G401.6 (cell line): ENCODE measurements around the gene ARMC7.
"Not testable (repeated sequence)": the region's sequence is repeated elsewhere in the genome, so short reads cannot be mapped to it uniquely, and the experiment has no call there.

ENCODE experiments used
- FAIRE-seq: peaks from 2 replicates; lab custom pipeline; 2012; peaks lifted over from hg19 to GRCh38; lab: Jason Lieb, UNC

The ARMC7 gene

GRCh38 chr17:75130059-75130631 is 20.4 kb downstream of the ARMC7 start:
- FAIRE-seq, result no peak

DNA sequence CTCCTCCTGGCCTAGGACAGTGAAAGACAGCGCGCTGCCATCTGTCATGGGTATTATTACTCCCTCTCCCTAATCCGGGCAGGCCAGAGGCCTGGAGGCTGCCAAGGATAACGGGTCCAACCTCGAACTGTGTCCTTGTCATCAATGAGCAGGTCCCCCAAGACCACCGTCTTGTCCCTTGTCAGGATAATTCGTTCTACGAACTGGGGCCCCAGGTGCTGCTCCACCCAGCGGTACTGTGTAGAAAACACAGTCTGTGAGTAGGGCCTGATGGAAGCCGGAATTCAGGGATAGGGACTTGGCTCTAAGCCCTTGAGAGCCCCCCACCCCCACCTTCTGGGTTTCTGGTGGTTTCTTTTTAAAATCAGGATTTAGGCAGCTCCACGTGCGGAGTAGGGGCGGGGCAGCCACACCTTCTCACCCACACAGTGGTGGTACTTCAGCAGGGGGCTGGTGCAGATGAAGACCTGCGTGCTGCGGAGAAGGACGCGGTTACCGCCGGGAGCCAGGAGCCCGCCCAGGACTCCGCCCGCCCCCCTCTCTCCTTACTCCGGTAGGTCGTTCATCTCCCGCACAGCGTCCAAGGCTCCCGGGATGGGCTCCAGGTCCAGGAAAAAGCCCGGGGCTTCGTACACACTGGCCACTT is 21.0 kb downstream of the ARMC7 start:
- peak; percentile 62 for FAIRE-seq

DNA sequence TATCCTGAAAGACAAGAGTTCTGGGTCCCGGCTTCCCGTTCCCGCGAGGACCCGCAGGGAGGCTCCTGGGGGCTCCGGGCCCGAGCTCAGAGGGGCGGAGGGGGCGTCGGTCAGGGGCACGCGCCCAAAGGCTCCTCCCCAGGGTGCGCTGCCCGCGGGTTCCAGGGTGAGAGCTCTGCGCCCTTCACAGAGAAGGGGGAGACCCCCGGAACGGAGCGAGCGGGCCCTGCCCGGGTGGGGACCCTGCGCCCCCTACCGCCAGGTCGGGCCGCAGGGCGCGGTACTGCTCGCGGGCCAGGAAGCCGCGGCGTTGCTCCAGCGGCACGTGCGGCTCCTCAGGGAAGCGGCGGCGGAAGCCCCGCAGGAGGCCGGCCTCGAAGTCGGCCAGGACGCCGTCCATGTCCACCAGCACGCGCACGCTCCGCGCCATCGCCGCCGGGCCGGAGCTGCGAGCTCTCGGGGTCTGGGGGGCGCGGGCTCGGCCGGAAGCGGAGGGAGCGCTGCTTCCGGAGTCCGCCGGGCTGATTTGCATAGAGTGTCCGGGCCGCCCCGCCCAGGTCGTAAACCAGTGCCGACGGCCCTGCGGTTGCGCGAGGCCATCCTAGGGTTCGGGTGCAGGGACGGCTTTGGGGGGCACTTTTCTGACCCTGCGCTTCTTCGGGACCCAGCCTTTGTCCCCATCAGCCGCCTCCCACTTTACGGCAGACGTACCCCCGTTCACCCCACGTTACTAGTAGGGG is 21.7 kb downstream of the ARMC7 start, which contains the start of gene NT5C:
NT5C (minus strand) TSS at position 465 of the 740 bp plus-strand sequence; CDS start at position 430, 35 bp downstream.
- FAIRE-seq, result no peak

DNA sequence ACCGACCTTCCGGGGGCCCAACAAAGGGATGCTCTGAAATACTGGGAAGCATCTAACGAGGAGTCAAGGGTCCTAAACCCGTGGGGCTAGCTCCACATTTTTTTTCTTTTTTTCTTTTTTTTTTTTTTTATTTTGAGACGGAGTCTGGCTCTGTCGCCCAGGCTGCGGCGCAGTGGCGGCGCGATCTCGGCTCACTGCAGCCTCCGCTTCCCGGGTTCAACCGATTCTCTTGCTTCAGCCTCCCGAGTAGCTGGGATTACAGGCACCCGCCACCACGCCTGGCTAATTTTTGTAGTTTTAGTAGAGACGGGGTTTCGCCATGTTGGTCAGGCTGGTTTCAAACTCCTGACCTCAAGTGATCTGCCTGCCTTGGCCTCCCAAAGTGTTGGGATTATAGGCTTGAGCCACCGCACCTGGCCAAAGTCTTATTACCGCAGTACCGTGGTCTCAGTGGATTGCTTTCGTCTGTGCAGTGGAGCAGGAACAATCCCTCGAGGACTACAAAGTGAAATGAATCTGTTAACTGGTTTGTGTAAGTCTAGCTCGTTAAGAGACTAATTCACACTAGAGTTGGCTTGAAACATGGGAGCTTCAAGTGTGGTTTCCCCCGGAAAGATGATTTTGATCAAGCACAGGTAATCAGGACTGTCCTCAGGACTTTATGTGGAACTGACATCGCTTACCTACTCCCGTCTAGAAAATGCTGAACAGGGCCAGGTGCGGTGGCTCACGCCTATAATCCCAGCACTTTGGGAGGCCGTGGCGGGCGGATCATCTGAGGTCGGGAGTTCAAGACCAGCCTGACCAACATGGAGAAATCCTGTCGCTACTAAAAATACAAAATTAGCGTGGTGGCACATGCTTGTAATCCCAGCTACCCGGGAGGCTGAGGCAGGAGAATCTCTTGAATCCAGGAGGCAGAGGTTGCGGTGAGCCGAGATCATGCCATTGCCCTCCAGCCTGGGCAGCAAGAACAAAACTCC is 22.5 kb downstream of the ARMC7 start:
- FAIRE-seq, result not testable (repeated sequence)

GRCh38 chr17:75133001-75133400 is 23.2 kb downstream of the ARMC7 start:
- no peak for FAIRE-seq

DNA sequence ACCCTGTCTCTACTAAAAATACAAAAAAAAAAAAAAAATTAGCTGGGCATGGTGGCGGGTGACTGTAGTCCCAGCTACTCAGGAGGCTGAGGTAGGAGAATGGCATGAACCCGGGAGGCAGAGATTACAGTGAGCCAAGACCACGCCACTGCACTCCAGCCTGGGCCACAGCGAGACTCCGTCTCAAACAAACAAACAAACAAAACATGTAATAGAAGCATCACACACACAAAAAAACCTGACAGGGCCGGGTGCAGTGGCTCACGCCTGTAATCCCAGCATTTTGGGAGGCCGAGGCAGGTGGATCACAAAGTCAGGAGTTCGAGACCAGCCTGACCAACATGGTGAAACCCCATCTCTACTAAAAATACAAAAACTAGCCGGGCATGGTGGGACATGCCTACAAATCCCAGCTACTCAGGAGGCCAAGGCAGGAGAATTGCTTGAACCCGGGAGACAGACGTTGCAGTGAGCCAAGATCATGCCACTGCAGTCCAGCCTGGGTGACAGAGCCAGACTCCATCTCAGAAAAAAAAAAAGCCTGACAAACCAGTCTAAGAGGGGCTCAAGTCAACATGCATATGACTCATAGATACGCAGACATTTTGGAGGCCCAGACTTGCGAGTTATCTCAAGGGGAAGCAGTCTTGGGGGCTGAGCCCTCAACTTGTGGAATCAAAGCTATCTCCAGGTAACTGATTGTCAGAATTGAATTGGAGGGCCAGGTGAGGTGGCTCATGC is 24.0 kb downstream of the ARMC7 start:
- not testable (repeated sequence) for FAIRE-seq

- FAIRE-seq, result no peak
Measured at GRCh38 chr17:75135452-75135851, 25.7 kb downstream of the ARMC7 start.

- no peak for FAIRE-seq
Measured at GRCh38 chr17:75135946-75136345, 26.2 kb downstream of the ARMC7 start.

DNA sequence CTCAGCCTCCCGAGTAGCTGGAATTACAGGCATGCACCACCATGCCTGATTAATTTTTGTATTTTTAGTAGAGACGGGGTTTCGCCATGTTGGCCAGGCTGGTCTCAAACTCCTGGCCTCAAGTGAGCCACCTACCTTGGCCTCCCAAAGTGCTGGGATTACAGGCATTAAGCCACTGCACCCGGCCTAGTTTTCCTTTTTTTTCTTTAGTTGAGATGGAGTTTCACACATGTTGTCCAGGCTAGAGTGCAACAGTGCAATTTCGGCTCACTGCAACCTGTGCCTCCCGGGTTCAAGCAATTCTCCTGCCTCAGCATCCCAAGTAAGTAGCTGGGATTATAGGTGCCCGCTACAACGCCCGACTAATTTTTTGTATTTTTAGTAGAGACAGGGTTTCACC is 28.0 kb downstream of the ARMC7 start:
- FAIRE-seq, result not testable (repeated sequence)

DNA sequence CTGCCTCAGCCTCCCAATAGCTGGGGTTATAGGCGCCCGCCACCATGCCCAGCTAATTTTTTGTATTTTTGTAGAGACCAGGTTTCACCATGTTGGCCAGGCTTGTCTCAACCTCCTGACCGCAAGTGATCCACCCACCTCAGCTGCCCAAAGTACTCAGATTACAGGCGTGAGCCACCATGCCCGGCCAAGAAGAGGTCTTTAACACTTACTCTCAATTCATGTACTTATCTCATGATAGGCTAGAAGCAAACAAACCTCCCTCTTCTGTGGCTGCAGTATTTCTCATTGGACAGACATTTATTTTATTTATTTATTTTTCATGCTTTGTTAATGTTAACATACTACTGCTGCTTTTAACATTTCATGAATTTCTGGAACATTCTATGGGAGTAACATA is 28.8 kb downstream of the ARMC7 start:
- FAIRE-seq, result no peak

DNA sequence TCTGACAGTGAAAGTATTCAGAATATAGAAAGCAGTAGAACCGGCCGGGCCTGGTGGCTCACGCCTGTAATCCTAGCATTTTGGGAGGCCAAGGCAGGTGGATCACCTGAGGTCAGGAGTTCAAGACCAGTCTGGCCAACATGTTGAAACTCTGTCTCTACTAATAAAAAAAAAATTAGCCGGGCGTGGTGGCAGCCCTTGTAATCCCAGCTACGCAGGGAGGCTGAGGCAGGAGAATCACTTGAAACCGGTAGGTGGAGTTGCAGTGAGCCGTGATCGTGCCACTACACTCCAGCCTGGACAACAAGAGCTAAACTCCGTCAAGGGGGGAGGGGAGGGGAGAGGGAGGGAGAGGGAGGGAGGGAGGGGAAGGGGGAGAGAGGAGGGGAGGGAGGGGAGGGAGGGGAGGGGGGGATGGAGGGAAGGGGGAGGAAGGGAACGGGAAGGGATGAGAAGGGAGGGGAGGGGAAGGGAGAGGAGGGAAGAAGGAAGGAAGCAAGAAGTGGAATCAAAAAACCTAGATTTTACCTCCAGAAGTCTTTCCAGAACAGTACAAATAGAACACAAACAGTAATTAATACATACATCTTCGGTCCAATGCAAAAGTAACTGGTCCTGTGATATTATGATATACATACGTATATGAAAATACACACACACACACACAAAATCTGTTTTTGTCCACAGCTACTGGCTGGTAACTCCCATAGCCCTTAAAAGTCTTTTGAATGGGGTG is 32.6 kb downstream of the ARMC7 start:
- FAIRE-seq, result no peak

- FAIRE-seq, result no peak
Measured at GRCh38 chr17:75144816-75145512, 35.2 kb downstream of the ARMC7 start.

- FAIRE-seq, result no peak
Measured at GRCh38 chr17:75146592-75146991, 36.8 kb downstream of the ARMC7 start.

DNA sequence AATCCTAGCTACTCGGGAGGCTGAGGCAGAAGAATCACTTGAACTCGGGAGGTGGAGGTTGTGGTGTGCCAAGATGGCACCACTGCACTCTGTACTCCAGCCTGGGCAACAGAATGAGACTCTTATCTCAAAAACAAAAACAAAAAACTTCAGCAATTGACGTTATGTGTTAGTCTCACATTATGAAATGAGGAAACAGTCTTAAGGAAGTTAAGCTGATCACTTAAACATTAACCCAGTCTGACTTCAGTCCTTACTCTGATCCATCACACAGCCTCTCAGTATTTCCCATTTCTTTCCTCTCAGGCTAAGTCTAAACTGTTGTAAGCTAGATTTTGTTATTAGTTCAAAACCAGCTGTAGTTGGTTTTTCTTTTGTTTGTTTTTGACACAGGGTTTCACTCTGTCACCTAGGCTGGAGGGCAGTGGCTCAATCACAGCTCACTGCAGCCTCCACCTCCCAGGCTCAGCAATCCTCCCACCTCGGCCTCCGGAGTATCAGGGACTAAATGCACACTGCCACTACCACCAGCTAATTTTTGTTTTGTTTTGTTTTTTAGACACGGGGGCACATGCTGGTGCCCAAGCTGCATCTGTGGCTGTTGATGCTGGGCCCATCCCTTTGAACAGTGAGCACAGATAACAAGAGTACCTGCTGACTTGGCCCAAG is 38.2 kb downstream of the ARMC7 start:
- FAIRE-seq, result no peak

GRCh38 chr17:75151930-75152329 is 42.2 kb downstream of the ARMC7 start:
- no peak for FAIRE-seq

GRCh38 chr17:75152523-75152921 is 42.8 kb downstream of the ARMC7 start:
- FAIRE-seq, result no peak

- FAIRE-seq, result no peak
Measured at GRCh38 chr17:75152922-75153779, 43.4 kb downstream of the ARMC7 start.

DNA sequence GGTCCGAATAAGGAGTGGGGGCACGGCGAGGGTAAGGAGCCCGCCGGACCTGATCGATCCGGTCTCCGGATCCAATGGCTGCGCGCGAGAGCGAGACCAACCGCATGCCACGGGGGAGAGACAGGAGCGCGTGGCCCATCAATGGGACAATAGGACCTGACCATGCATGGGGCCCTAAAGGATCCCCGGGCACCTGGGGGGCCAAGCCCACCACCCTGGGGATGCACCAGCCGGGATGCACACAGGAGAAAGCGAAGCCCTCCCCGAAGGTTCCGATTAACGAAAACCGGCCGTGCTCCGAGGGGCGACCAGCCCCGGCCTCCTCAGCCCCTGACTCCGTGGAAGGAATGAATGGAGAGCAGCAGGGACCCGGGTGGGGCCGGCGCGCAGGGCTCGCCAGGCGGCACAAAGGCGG is 44.0 kb downstream of the ARMC7 start:
- FAIRE-seq, result no peak
